ENCODE measurements around the gene UBAC2.

GRCh38 chr13:99214232-99214631, 13.6 kb downstream of the UBAC2 start:
- TF ChIP-seq POLR2A (IDR thresholded peaks at IDR 0.05) (no peak), CTCF (IDR thresholded peaks at IDR 0.05 in 8 of 11, conservative IDR thresholded peaks at IDR 0.05 in 3 of 11) (no peak)

Data from spleen (tissue), 7 donors.